H1 (cell line): ENCODE measurements around the gene ZNF565. TPM values are rescaled to one million over a fixed set of nuclear protein-coding genes. Genes with fewer than 3 reads are reported as not detected.

Experiments
- NRF1 ChIP-seq: IDR thresholded peaks from 2 replicates; pipeline ENCODE4 v1.6.1; 2011; ENCODE audit warnings: mild to moderate bottlenecking, low read depth, low read length, improper control_type of control experiment
- SIN3A ChIP-seq, 2 experiments: IDR thresholded peaks in 1 of 2; conservative IDR thresholded peaks in 1 of 2; 2 replicates each; pipeline ENCODE4 v1.6.1; 2011 to 2012; ENCODE audit warnings: low read length in 2 of 2, improper control_type of control experiment in 1 of 2, low read depth in 1 of 2, mild to moderate bottlenecking in 1 of 2
- SP4 ChIP-seq: IDR thresholded peaks from 2 replicates; pipeline ENCODE4 v1.6.1; 2012; ENCODE audit warnings: low read length, inconsistent platforms
- SRF ChIP-seq: IDR thresholded peaks from 2 replicates; pipeline ENCODE4 v1.6.1; 2011; ENCODE audit warnings: mild to moderate bottlenecking, low read depth, low read length, moderate library complexity
- polyA plus RNA-seq, 7 experiments: library from polyadenylated mRNA; depleted of rRNA in 3 of 7; stranded (reverse) in 5 of 7; unstranded in 2 of 7; fragments of >200 nt in 5 of 7; fragments of 200-250 nt in 2 of 7; gene quantifications; 1 replicate in 5 of 7; 2 replicates in 1 of 7; 4 replicates in 1 of 7; pipeline versions ENCODE4 v1.2.1 to v1.2.3, GENCODE V29; 2011 to 2013; ENCODE audit warnings: missing spikeins in 2 of 7, mixed read lengths in 2 of 7
- total RNA-seq: library from RNA; stranded (reverse); fragmentation: NEBNext Ultra II Directional; extraction: Animal tissue kit (Norgen Biotek cat#: 25700); gene quantifications from 2 replicates; pipeline ENCODE4 v1.2.1, GENCODE V29; 2021

The ZNF565 gene
- total and polyA plus RNA-seq, 2 of the 8 experiments (the other 6 are each of a cell fraction or from before 2014, with no cell fraction given): 0.89 to 3.1 TPM

GRCh38 chr19:36141039-36141927 lies 73.2 kb downstream of the ZNF565 start (continued):
- 0 out of 4 replicates have a peak, but pooled peaks of 1 of the 2 experiments have one; percentile 9 for TF ChIP-seq SIN3A (conservative IDR thresholded peaks at IDR 0.05 in 1 of 2, IDR thresholded peaks at IDR 0.05 in 1 of 2; ENCODE audit: low read depth in 1 of 2, low read length in 2 of 2)
- TF ChIP-seq NRF1: peak; percentile 15; the same call in 1 of the 2 replicates
- TF ChIP-seq SRF: no peak
- TF ChIP-seq SP4: 0 out of 2 replicates have a peak, but pooled peaks have one; percentile 20
